IMR-90 (cell line): ENCODE measurements around the gene TRAF4. TPM values are rescaled to one million over a fixed set of nuclear protein-coding genes. Genes with fewer than 3 reads are reported as not detected.
"Not testable (repeated sequence)": the region's sequence is repeated elsewhere in the genome, so short reads cannot be mapped to it uniquely, and the experiment has no call there.

Experiments used
- ATAC-seq: fragments of 200-7000 bp; cut with Tn5 transposase; 2 replicates; pipeline ENCODE4 v1.9.1; 2020; ENCODE audit warnings: low read depth, mild to moderate bottlenecking, moderate library complexity
- BruUV-seq: library from RNA; stranded (reverse); fragments of 400-500 nt; replicated peaks from 2 replicates; lab custom pipeline; 2021; lab: Mats Ljungman, UMichigan
- CTCF ChIA-PET: fragments of 300-600 bp; formaldehyde crosslinking; extraction: SDS; loops from one replicate; lab custom pipeline; 2021; ENCODE audit warnings: antibody characterized with exemption; lab: Yijun Ruan, JAX
- POLR2A ChIA-PET: fragments of 300-600 bp; sonication (Branson Sonifier 250); formaldehyde crosslinking; loops from one replicate; lab custom pipeline; 2022; ENCODE audit warnings: antibody characterized with exemption; ENCODE audit not compliant: unreplicated experiment; lab: Charles Lee
- DNase-seq: peaks from one replicate; pipeline ENCODE4 v3.0.0; 2013
- H2AFZ ChIP-seq: replicated peaks from 2 replicates; pipeline ENCODE3; 2013; ENCODE audit warnings: low read length, mild to moderate bottlenecking; ENCODE audit not compliant: poor library complexity
- H2AK5ac ChIP-seq: 2 replicates; pipeline ENCODE4 v1.6.1; 2013; ENCODE audit warnings: low read depth, low read length, inconsistent platforms
- H2AK9ac ChIP-seq: replicated peaks from 2 replicates; pipeline ENCODE3; 2013; ENCODE audit warnings: mild to moderate bottlenecking, low read depth, low read length, moderate library complexity; ENCODE audit not compliant: poor library complexity
- H2BK120ac ChIP-seq: 2 replicates; pipeline ENCODE4 v1.6.1; 2013; ENCODE audit warnings: low read depth, low read length, inconsistent platforms
- H2BK15ac ChIP-seq: 3 replicates; pipeline ENCODE4 v1.6.1; 2013; ENCODE audit warnings: low read depth, low read length, inconsistent platforms
- H2BK20ac ChIP-seq: 2 replicates; pipeline ENCODE4 v1.6.1; 2013; ENCODE audit warnings: low read depth, mild to moderate bottlenecking, inconsistent platforms, low read length, moderate library complexity
- H2BK5ac ChIP-seq: 2 replicates; pipeline ENCODE4 v1.6.1; 2013; ENCODE audit warnings: mild to moderate bottlenecking, low read depth, low read length, inconsistent platforms; ENCODE audit not compliant: poor library complexity, severe bottlenecking
- H3K14ac ChIP-seq: replicated peaks from 2 replicates; pipeline ENCODE4 v1.6.1; 2013; ENCODE audit warnings: low read depth, low read length, inconsistent platforms
- H3K18ac ChIP-seq: 2 replicates; pipeline ENCODE4 v1.6.1; 2013; ENCODE audit warnings: low read depth, low read length, control low read depth
- H3K23ac ChIP-seq: 2 replicates; pipeline ENCODE4 v1.6.1; 2013; ENCODE audit warnings: low read depth, low read length, inconsistent platforms
- H3K27ac ChIP-seq: 2 replicates; pipeline ENCODE4 v1.5.1; 2013; ENCODE audit warnings: mild to moderate bottlenecking, control low read depth, low read length; ENCODE audit not compliant: insufficient read depth
- H3K27me3 ChIP-seq: 2 replicates; pipeline ENCODE4 v1.6.1; 2013; ENCODE audit warnings: low read length; ENCODE audit not compliant: control insufficient read depth, insufficient read depth
- H3K36me3 ChIP-seq: 2 replicates; pipeline ENCODE4 v1.6.1; 2013; ENCODE audit warnings: low read length, mixed read lengths; ENCODE audit not compliant: control insufficient read depth, insufficient read depth
- H3K4ac ChIP-seq: 2 replicates; pipeline ENCODE4 v1.6.1; 2013; ENCODE audit warnings: low read depth, low read length, inconsistent platforms
- H3K4me1 ChIP-seq: 2 replicates; pipeline ENCODE4 v1.6.1; 2013; ENCODE audit warnings: low read length, mixed read lengths; ENCODE audit not compliant: control insufficient read depth, insufficient read depth
- H3K4me2 ChIP-seq: 2 replicates; pipeline ENCODE4 v1.6.1; 2013; ENCODE audit warnings: low read depth, mild to moderate bottlenecking, control low read depth, low read length, moderate library complexity
- H3K4me3 ChIP-seq: 2 replicates; pipeline ENCODE4 v1.5.1; 2013; ENCODE audit warnings: low read depth, mild to moderate bottlenecking, control low read depth, low read length, moderate library complexity; ENCODE audit not compliant: insufficient read depth
- H3K56ac ChIP-seq: 2 replicates; pipeline ENCODE4 v1.6.1; 2013; ENCODE audit warnings: low read length, inconsistent platforms; ENCODE audit not compliant: insufficient read depth; ENCODE audit errors: extremely low read depth
- H3K79me1 ChIP-seq, 2 experiments: 2 replicates each; pipeline ENCODE4 v1.6.1; 2013; ENCODE audit warnings: low read length in 2 of 2, inconsistent platforms in 1 of 2, low read depth in 1 of 2
- H3K9ac ChIP-seq: 2 replicates; pipeline ENCODE4 v1.6.1; 2013; ENCODE audit warnings: low read depth, low read length, control low read depth
- H3K9me1 ChIP-seq: 2 replicates; pipeline ENCODE4 v1.6.1; 2013; ENCODE audit warnings: low read length, inconsistent platforms; ENCODE audit not compliant: insufficient read depth
- H3K9me3 ChIP-seq: 2 replicates; pipeline ENCODE4 v1.6.1; 2013; ENCODE audit warnings: low read length; ENCODE audit not compliant: control insufficient read depth, insufficient read depth
- H4K20me1 ChIP-seq: 2 replicates; pipeline ENCODE4 v1.6.1; 2013; ENCODE audit warnings: low read length, inconsistent platforms; ENCODE audit not compliant: insufficient read depth
- H4K5ac ChIP-seq: 2 replicates; pipeline ENCODE4 v1.6.1; 2013; ENCODE audit warnings: mild to moderate bottlenecking, low read depth, low read length, control low read depth
- H4K8ac ChIP-seq, 2 experiments: 2 replicates each; pipeline ENCODE4 v1.6.1; 2013; ENCODE audit warnings: low read depth in 2 of 2, low read length in 2 of 2, control low read depth in 1 of 2, inconsistent platforms in 1 of 2
- H4K91ac ChIP-seq: 2 replicates; pipeline ENCODE4 v1.6.1; 2013; ENCODE audit warnings: low read depth, low read length, inconsistent platforms; ENCODE audit not compliant: insufficient read depth
- CTCF ChIP-seq: conservative IDR thresholded peaks from 2 replicates; pipeline ENCODE4 v1.5.1; 2012; ENCODE audit warnings: mild to moderate bottlenecking, low read depth, low read length, improper control_type of control experiment
- MXI1 ChIP-seq: IDR thresholded peaks from 2 replicates; pipeline ENCODE4 v1.6.1; 2012; ENCODE audit warnings: low read depth, mild to moderate bottlenecking, low read length, moderate library complexity, borderline replicate concordance
- WGBS, 2 experiments: methylation state at CpG; one replicate each; pipeline versions ENCODE4 v1.1.5 to v1.1.7; 2013; ENCODE audit warnings: missing lambda C conversion rate in 2 of 2; ENCODE audit not compliant: insufficient read length in 1 of 2; ENCODE audit errors: extremely low coverage in 2 of 2; 5-methylcytosine and 5-hydroxymethylcytosine counted together
- dilution Hi-C: fragments of 300-500 bp; cut with HindIII; formaldehyde crosslinking; loops from one replicate; pipeline ENCODE4 v1.14.3; 2018; ENCODE audit warnings: low sequenced_read_pairs; ENCODE audit not compliant: unreplicated experiment
- in situ Hi-C: fragments of 300-500 bp; cut with MboI; formaldehyde crosslinking; loops from 3 replicates; pipeline ENCODE4 v1.14.3; 2019; ENCODE audit warnings: low sequenced_read_pairs, inconsistent platforms, mixed read lengths
- intact Hi-C: fragments of 100-400 bp; cut with micrococcal nuclease; formaldehyde crosslinking; loops from 2 replicates; pipeline ENCODE4 v1.10.0; 2022
- polyA plus RNA-seq, 3 experiments: library from polyadenylated mRNA; depleted of rRNA; stranded (reverse); fragments of >200 nt; gene quantifications; 2 replicates each; pipeline ENCODE4 v1.2.3, GENCODE V29; 2012; ENCODE audit warnings: low replicate concordance in 1 of 3
- total RNA-seq: library from RNA; depleted of rRNA; stranded (reverse); fragments of >200 nt; gene quantifications from 2 replicates; pipeline ENCODE4 v1.2.3, GENCODE V29; 2012

The TRAF4 gene
- total and polyA plus RNA-seq, 2 of the 4 experiments (the other 2 are of a cell fraction) = 36.9 to 63.2 TPM

- Histone ChIP-seq H4K20me1 (peaks cover 56% of the 10 kb centered on the region), H4K5ac (peak overlapping the region; percentile 31), H3K18ac (peak overlapping the region; percentile 13), H3K14ac (peak overlapping the region; percentile 96), H3K23ac (peak overlapping the region; percentile 66), H2AK9ac (peak overlapping the region; percentile 95), H2BK15ac (no peak overlapping the region), H3K79me1 (peaks cover 13 to 62% of the 10 kb centered on the region in 2 experiments; a peak in 3 of 4 replicates), H2BK20ac (no peak overlapping the region), H3K56ac (peak overlapping the region; percentile 95), H3K9me1 (peaks cover 13% of the 10 kb centered on the region; the same call in 1 of the 2 replicates), H3K4me2 (peak overlapping the region; percentile 85), H2BK120ac (no peak overlapping the region; the same call in 1 of the 2 replicates), H2AK5ac (peak overlapping the region; percentile 92), H2BK5ac (peak overlapping the region; percentile 89), H2AFZ (peak overlapping the region; percentile 89), H3K27ac (peak overlapping the region; percentile 82), H3K9ac (peak overlapping the region; percentile 88), H3K4me3 (peak overlapping the region; percentile 70), H3K4me1 (peaks cover 17% of the 10 kb centered on the region), H4K8ac (peak overlapping the region; percentile 60 to 96), H3K27me3 (no peaks in the 10 kb centered on the region), H4K91ac (peak overlapping the region; percentile 86), H3K4ac (peak overlapping the region; percentile 94), H3K36me3 (peaks cover 41% of the 10 kb centered on the region), H3K9me3 (no peaks in the 10 kb centered on the region)
- DNase-seq (no peak), ATAC-seq (no peak)
- ChIA-PET CTCF (interaction anchor here (0.9 to 1.0 kb wide), 3 partner anchors 24 to 397 kb away, joined by 3 to 4 read pairs (median 3); no protein-coding TSS in a partner anchor), POLR2A (interaction anchor here (1.0 to 1.5 kb wide), 2 partner anchors 10 to 231 kb away, joined by 3 to 6 read pairs; no protein-coding TSS in a partner anchor)
- intact Hi-C loops (no loop called here), in situ Hi-C loops (no loop called here), dilution Hi-C loops (no loop called here)
- TF ChIP-seq CTCF (peak; percentile 15; the same call in 1 of the 2 replicates), MXI1 (no peak)
- BruUV-seq = TSS peak; percentile 89
- WGBS, 2 experiments = 0% methylated on average over 10 of the region's 30 CpGs; no CpG with 5 or more reads in 1 of the 2 experiments
These were observed 23.4 kb upstream of the TRAF4 start for GRCh38 chr17:28720247-28720996.

GRCh38 chr17:28720997-28721329 is 22.8 kb upstream of the TRAF4 start:
- H2BK5ac ChIP-seq = peak overlapping the region; percentile 10
- H2BK15ac ChIP-seq, H3K27me3 ChIP-seq, H4K91ac ChIP-seq, H3K9me1 ChIP-seq, H2BK20ac ChIP-seq, H3K14ac ChIP-seq, H3K9me3 ChIP-seq, H3K23ac ChIP-seq, intact Hi-C loops, ATAC-seq, H4K8ac ChIP-seq, H3K18ac ChIP-seq, H4K5ac ChIP-seq, H2AFZ ChIP-seq, H3K4ac ChIP-seq, BruUV-seq, H2AK9ac ChIP-seq, DNase-seq, dilution Hi-C loops, in situ Hi-C loops, H2BK120ac ChIP-seq: not testable (repeated sequence)
- CTCF ChIA-PET = interaction anchor here (0.9 kb wide), 1 partner anchor 396 kb away, joined by 3 read pairs; no protein-coding TSS in a partner anchor
- peak overlapping the region; percentile 88 for H3K9ac ChIP-seq
- POLR2A ChIA-PET = interaction anchor here (0.9 kb wide), 1 partner anchor 187 kb away, joined by 7 read pairs; no protein-coding TSS in a partner anchor
- peaks cover 18% of the 10 kb centered on the region for H3K4me1 ChIP-seq
- H3K4me2 ChIP-seq = peak overlapping the region; percentile 85
- peak overlapping the region; percentile 8; the same call in 1 of the 2 replicates for H3K27ac ChIP-seq
- H2AK5ac ChIP-seq = peak overlapping the region; percentile 39; the same call in 1 of the 2 replicates
- peak overlapping the region; percentile 70 for H3K4me3 ChIP-seq
- H3K56ac ChIP-seq = 0 out of 2 replicates have a peak overlapping the region, but pooled peaks have one; percentile 17
- H3K79me1 ChIP-seq = peaks cover 13 to 56% of the 10 kb centered on the region in 2 experiments; a peak in 3 of 4 replicates
- H4K20me1 ChIP-seq = peaks cover 52% of the 10 kb centered on the region
- peaks cover 36% of the 10 kb centered on the region for H3K36me3 ChIP-seq
- WGBS, 2 experiments = 24% methylated on average over 15 of the region's 19 CpGs; no CpG with 5 or more reads in 1 of the 2 experiments
